Gastroesophageal sphincter (tissue), 4 donors: Measurements from ENCODE around the gene ZNF200. TPM values are rescaled to one million over a fixed set of nuclear protein-coding genes. Genes with fewer than 3 reads are reported as not detected.

Experiments used
- ATAC-seq: fragments of 150-250 bp; one replicate; pipeline ENCODE4 v1.9.1; 2016; ENCODE audit warnings: mild to moderate bottlenecking, moderate library complexity
- H3K27ac ChIP-seq, 4 donors: fragments of 200-600 bp; sonication (generic) in 3 of 4; 1 replicate in 3 of 4; 2 replicates in 1 of 4; pipeline ENCODE4 v1.5.1; 2016 to 2019
- H3K27me3 ChIP-seq: fragments of 200-600 bp; sonication (generic); one replicate; pipeline ENCODE4 v1.5.1; 2019
- H3K36me3 ChIP-seq, 2 donors: fragments of 200-600 bp; sonication (generic); one replicate each; pipeline ENCODE4 v1.5.1; 2019; ENCODE audit warnings: control low read depth in 1 of 2
- H3K4me1 ChIP-seq, 3 donors: fragments of 200-600 bp; sonication (generic); 1 replicate in 2 of 3; 2 replicates in 1 of 3; pipeline ENCODE4 v1.5.1; 2016 to 2019; ENCODE audit warnings: control low read depth in 2 of 3
- H3K4me3 ChIP-seq, 2 donors: fragments of 200-600 bp; sonication (generic); one replicate each; pipeline ENCODE4 v1.5.1; 2019; ENCODE audit warnings: mild to moderate bottlenecking in 1 of 2, moderate library complexity in 1 of 2
- H3K9me3 ChIP-seq, 3 donors: fragments of 200-600 bp; sonication (generic); one replicate each; pipeline ENCODE4 v1.5.1; 2017 to 2019; ENCODE audit warnings: control low read depth in 2 of 3
- CTCF ChIP-seq, 4 experiments: fragments of 200-600 bp in 2 of 4; fragments of 450-650 bp in 2 of 4; sonication (generic) in 1 of 4; IDR thresholded peaks; one replicate each; pipeline ENCODE4 v1.5.1; 2017 to 2019; ENCODE audit warnings: antibody characterized with exemption in 4 of 4, mild to moderate bottlenecking in 2 of 4, moderate library complexity in 2 of 4
- EP300 ChIP-seq: sonication (generic); formaldehyde crosslinking; IDR thresholded peaks from one replicate; pipeline ENCODE4 v1.6.1; 2017; ENCODE audit warnings: antibody characterized with exemption, mild to moderate bottlenecking
- POLR2A ChIP-seq, 2 donors: fragments of 450-650 bp; IDR thresholded peaks; one replicate each; pipeline ENCODE4 v1.6.1; 2017; ENCODE audit warnings: antibody characterized with exemption in 2 of 2, mild to moderate bottlenecking in 2 of 2, moderate library complexity in 1 of 2
- POLR2AphosphoS5 ChIP-seq: sonication (generic); formaldehyde crosslinking; IDR thresholded peaks from one replicate; pipeline ENCODE4 v1.6.1; 2017; ENCODE audit warnings: antibody characterized with exemption
- WGBS, 2 donors: methylation state at CpG; one replicate each; pipeline ENCODE4 v1.1.5; 2018; ENCODE audit warnings: low coverage in 1 of 2; 5-methylcytosine and 5-hydroxymethylcytosine counted together
- total RNA-seq, 4 donors: library from RNA; depleted of rRNA; stranded (reverse); fragments of >200 nt; gene quantifications; one replicate each; pipeline ENCODE4 v1.1.0, GENCODE V29; 2016

Gene ZNF200
- total RNA-seq, 4 donors from 2014 or later: 5.2 to 11.8 (median 8.0) TPM

- Histone ChIP-seq H3K4me3 (no peak overlapping the region), H3K27ac (no peak overlapping the region), H3K4me1 (peaks cover 0 to 33% (median 6%) of the 10 kb centered on the region in 3 donors), H3K36me3 (no peaks in the 10 kb centered on the region), H3K9me3 (no peaks in the 10 kb centered on the region), H3K27me3 (peaks cover 100% of the 10 kb centered on the region)
- ATAC-seq: no peak
- no peak for TF ChIP-seq POLR2AphosphoS5
- TF ChIP-seq CTCF (IDR thresholded peaks at IDR 0.05): no peak
- no peak for TF ChIP-seq POLR2A (IDR thresholded peaks at IDR 0.05)
- TF ChIP-seq EP300: no peak
- WGBS, 2 donors: 33 to 42% methylated on average over 4 to 6 of the region's 39 CpGs
Observed at GRCh38 chr16:3175157-3176093, 59.5 kb downstream of the ZNF200 start.

- Histone ChIP-seq H3K36me3 (no peaks in the 10 kb centered on the region), H3K27ac (no peak overlapping the region), H3K9me3 (no peaks in the 10 kb centered on the region), H3K4me1 (peaks cover 0 to 38% (median 8%) of the 10 kb centered on the region in 3 donors), H3K27me3 (peaks cover 100% of the 10 kb centered on the region), H3K4me3 (no peak overlapping the region)
- WGBS, 2 donors: 15 to 42% methylated on average over 8 to 20 of the region's 28 CpGs
- TF ChIP-seq POLR2A (IDR thresholded peaks at IDR 0.05) (no peak), EP300 (no peak), CTCF (IDR thresholded peaks at IDR 0.05) (no peak), POLR2AphosphoS5 (no peak)
- ATAC-seq: no peak
Observed at GRCh38 chr16:3174618-3175148, 60.3 kb downstream of the ZNF200 start.

GRCh38 chr16:3173892-3174617 is 60.9 kb downstream of the ZNF200 start:
- ATAC-seq: no peak
- WGBS, 2 donors: 4 to 10% methylated on average over 20 to 22 of the region's 24 CpGs
- TF ChIP-seq POLR2AphosphoS5: no peak
- no peak for TF ChIP-seq CTCF (IDR thresholded peaks at IDR 0.05)
- TF ChIP-seq EP300: no peak
- Histone ChIP-seq H3K9me3 (no peaks in the 10 kb centered on the region), H3K27ac (no peak overlapping the region), H3K4me1 (peaks cover 0 to 38% (median 8%) of the 10 kb centered on the region in 3 donors), H3K36me3 (no peaks in the 10 kb centered on the region), H3K4me3 (no peak overlapping the region), H3K27me3 (peaks cover 100% of the 10 kb centered on the region)

Other genes starting within 250 kb of the ZNF200 start
- under 1 TPM in 2 of 4 donors, not detected in 2; 0.32 to 0.39 TPM for gene CLDN9, start 222.2 kb downstream of the ZNF200 start, total RNA-seq
- gene CLDN6, start 217.0 kb downstream of the ZNF200 start, total RNA-seq: not detected
- 100 to 1,000 TPM in 2 of 4 donors, 10 to 100 TPM in 2; 26.0 to 135 (median 72.2) TPM for gene TNFRSF12A, start 214.8 kb downstream of the ZNF200 start, total RNA-seq
- 10 to 100 TPM; 20.1 to 94.9 (median 40.5) TPM for gene HCFC1R1, start 211.2 kb downstream of the ZNF200 start, total RNA-seq
- 10 to 100 TPM; 17.6 to 28.2 (median 25.0) TPM for gene THOC6, start 211.1 kb downstream of the ZNF200 start, total RNA-seq
- 1 to 10 TPM in 1 of 4 donors, under 1 TPM in 2, not detected in 1; 0.31 to 3.1 (median 0.31) TPM for gene BICDL2, start 198.2 kb downstream of the ZNF200 start, total RNA-seq
- 1 to 10 TPM in 2 of 4 donors, not detected in 2; 1.6 to 2.6 TPM for gene MMP25, start 188.6 kb downstream of the ZNF200 start, total RNA-seq
- 10 to 100 TPM in 3 of 4 donors, 1 to 10 TPM in 1; 2.6 to 39.0 (median 21.6) TPM for gene IL32, start 169.5 kb downstream of the ZNF200 start, total RNA-seq
- gene ZSCAN10, start 135.9 kb downstream of the ZNF200 start, total RNA-seq: 1 to 10 TPM in 1 of 4 donors, not detected in 3; 1.7 TPM
- gene ZNF205, start 122.6 kb downstream of the ZNF200 start, total RNA-seq: 10 to 100 TPM; 11.6 to 25.8 (median 20.4) TPM
- 10 to 100 TPM in 2 of 4 donors, 1 to 10 TPM in 2; 3.6 to 22.3 (median 12.2) TPM for gene ZNF213, start 100.1 kb downstream of the ZNF200 start, total RNA-seq
- not detected for gene OR1F1, start 47.0 kb downstream of the ZNF200 start, total RNA-seq
- 1 to 10 TPM; 1.2 to 3.4 (median 1.7) TPM for gene MEFV, start 21.5 kb upstream of the ZNF200 start, total RNA-seq
- 10 to 100 TPM; 45.5 to 53.6 (median 47.6) TPM for gene ZNF263, start 48.3 kb upstream of the ZNF200 start, total RNA-seq
- 1 to 10 TPM; 4.4 to 8.3 (median 6.2) TPM for gene TIGD7, start 70.3 kb upstream of the ZNF200 start, total RNA-seq
- gene ZNF75A, start 70.3 kb upstream of the ZNF200 start, total RNA-seq: 10 to 100 TPM; 19.0 to 28.8 (median 27.3) TPM
- gene OR2C1, start 120.7 kb upstream of the ZNF200 start, total RNA-seq: under 1 TPM in 1 of 4 donors, not detected in 3; 0.31 TPM
- 10 to 100 TPM; 11.4 to 25.5 (median 14.0) TPM for gene ZSCAN32, start 165.8 kb upstream of the ZNF200 start, total RNA-seq
- 10 to 100 TPM; 12.1 to 22.9 (median 22.3) TPM for gene ZNF174, start 166.1 kb upstream of the ZNF200 start, total RNA-seq
- gene ZNF597, start 208.3 kb upstream of the ZNF200 start, total RNA-seq: 1 to 10 TPM; 1.4 to 2.8 (median 2.2) TPM
- 10 to 100 TPM; 18.6 to 35.1 (median 28.5) TPM for gene NAA60, start 208.5 kb upstream of the ZNF200 start, total RNA-seq